ENCODE results near the gene NOTUM. TPM values are rescaled to one million over a fixed set of nuclear protein-coding genes. Genes with fewer than 3 reads are reported as not detected.

The NOTUM gene
- total and polyA plus RNA-seq, 2 experiments from 2014 or later, result 0.29 to 1.6 TPM

DNA sequence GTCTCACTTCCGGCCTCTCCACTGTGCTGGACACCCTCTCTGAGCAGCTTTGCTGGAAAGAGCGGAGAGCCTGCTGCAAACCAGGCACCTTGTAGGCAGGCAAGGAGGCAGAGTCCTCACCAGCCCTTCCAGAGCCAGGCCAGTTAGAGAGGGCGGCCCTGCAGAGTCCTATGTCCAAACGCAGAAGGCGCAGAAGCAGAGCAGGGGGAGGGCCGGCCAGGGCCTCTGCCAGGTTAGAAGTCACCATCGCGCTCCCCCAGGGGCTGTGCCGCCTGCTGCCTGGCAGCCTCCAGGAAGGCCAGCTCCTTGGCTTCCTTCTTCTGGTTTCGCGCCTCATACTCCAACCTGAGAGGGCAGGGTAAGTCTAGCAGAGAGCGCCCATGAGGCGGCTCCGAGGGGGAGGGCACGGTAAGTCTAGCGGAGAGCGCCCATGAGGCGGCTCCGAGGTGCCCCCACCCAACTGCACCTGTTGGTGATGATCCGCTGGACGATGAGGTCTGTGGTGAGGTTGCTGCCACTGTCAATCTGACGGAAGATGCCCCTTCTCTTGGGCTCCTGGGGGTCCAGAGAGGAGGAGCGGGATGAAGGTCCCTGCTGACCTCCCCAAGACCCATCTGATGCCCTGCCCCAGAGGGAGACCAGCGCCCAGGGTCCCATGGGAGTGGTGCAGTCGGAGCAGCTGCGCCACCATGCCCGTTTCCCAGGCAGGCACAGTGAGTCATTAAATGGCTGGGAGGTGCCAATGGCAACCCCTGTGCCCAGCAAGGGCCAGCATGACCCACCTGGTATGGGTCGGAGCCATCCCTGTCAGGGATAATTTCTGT is 56.2 kb downstream of the NOTUM start (continued):
- TF ChIP-seq, protein P1, sequence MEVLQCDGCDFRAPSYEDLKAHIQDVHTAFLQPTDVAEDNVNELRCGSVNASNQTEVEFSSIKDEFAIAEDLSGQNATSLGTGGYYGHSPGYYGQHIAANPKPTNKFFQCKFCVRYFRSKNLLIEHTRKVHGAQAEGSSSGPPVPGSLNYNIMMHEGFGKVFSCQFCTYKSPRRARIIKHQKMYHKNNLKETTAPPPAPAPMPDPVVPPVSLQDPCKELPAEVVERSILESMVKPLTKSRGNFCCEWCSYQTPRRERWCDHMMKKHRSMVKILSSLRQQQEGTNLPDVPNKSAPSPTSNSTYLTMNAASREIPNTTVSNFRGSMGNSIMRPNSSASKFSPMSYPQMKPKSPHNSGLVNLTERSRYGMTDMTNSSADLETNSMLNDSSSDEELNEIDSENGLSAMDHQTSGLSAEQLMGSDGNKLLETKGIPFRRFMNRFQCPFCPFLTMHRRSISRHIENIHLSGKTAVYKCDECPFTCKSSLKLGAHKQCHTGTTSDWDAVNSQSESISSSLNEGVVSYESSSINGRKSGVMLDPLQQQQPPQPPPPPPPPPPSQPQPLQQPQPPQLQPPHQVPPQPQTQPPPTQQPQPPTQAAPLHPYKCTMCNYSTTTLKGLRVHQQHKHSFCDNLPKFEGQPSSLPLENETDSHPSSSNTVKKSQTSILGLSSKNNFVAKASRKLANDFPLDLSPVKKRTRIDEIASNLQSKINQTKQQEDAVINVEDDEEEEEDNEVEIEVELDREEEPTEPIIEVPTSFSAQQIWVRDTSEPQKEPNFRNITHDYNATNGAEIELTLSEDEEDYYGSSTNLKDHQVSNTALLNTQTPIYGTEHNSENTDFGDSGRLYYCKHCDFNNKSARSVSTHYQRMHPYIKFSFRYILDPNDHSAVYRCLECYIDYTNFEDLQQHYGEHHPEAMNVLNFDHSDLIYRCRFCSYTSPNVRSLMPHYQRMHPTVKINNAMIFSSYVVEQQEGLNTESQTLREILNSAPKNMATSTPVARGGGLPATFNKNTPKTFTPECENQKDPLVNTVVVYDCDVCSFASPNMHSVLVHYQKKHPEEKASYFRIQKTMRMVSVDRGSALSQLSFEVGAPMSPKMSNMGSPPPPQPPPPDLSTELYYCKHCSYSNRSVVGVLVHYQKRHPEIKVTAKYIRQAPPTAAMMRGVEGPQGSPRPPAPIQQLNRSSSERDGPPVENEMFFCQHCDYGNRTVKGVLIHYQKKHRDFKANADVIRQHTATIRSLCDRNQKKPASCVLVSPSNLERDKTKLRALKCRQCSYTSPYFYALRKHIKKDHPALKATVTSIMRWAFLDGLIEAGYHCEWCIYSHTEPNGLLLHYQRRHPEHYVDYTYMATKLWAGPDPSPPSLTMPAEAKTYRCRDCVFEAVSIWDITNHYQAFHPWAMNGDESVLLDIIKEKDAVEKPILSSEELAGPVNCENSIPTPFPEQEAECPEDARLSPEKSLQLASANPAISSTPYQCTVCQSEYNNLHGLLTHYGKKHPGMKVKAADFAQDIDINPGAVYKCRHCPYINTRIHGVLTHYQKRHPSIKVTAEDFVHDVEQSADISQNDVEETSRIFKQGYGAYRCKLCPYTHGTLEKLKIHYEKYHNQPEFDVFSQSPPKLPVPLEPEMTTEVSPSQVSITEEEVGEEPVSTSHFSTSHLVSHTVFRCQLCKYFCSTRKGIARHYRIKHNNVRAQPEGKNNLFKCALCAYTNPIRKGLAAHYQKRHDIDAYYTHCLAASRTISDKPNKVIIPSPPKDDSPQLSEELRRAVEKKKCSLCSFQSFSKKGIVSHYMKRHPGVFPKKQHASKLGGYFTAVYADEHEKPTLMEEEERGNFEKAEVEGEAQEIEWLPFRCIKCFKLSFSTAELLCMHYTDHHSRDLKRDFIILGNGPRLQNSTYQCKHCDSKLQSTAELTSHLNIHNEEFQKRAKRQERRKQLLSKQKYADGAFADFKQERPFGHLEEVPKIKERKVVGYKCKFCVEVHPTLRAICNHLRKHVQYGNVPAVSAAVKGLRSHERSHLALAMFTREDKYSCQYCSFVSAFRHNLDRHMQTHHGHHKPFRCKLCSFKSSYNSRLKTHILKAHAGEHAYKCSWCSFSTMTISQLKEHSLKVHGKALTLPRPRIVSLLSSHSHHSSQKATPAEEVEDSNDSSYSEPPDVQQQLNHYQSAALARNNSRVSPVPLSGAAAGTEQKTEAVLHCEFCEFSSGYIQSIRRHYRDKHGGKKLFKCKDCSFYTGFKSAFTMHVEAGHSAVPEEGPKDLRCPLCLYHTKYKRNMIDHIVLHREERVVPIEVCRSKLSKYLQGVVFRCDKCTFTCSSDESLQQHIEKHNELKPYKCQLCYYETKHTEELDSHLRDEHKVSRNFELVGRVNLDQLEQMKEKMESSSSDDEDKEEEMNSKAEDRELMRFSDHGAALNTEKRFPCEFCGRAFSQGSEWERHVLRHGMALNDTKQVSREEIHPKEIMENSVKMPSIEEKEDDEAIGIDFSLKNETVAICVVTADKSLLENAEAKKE (CRISPR knock-in tag; IDR thresholded peaks at IDR 0.05), result no peak
- TF ChIP-seq EZH2phosphoT487 (IDR thresholded peaks at IDR 0.05; ENCODE audit: unreplicated experiment), result no peak
- no peak for TF ChIP-seq CREB1 (CRISPR knock-in tag; IDR thresholded peaks at IDR 0.05; ENCODE audit: low read depth)
- TF ChIP-seq CTCF (conservative IDR thresholded peaks at IDR 0.05; ENCODE audit: low read depth in 2 of 2), result no peak
- TF ChIP-seq, protein P2, sequence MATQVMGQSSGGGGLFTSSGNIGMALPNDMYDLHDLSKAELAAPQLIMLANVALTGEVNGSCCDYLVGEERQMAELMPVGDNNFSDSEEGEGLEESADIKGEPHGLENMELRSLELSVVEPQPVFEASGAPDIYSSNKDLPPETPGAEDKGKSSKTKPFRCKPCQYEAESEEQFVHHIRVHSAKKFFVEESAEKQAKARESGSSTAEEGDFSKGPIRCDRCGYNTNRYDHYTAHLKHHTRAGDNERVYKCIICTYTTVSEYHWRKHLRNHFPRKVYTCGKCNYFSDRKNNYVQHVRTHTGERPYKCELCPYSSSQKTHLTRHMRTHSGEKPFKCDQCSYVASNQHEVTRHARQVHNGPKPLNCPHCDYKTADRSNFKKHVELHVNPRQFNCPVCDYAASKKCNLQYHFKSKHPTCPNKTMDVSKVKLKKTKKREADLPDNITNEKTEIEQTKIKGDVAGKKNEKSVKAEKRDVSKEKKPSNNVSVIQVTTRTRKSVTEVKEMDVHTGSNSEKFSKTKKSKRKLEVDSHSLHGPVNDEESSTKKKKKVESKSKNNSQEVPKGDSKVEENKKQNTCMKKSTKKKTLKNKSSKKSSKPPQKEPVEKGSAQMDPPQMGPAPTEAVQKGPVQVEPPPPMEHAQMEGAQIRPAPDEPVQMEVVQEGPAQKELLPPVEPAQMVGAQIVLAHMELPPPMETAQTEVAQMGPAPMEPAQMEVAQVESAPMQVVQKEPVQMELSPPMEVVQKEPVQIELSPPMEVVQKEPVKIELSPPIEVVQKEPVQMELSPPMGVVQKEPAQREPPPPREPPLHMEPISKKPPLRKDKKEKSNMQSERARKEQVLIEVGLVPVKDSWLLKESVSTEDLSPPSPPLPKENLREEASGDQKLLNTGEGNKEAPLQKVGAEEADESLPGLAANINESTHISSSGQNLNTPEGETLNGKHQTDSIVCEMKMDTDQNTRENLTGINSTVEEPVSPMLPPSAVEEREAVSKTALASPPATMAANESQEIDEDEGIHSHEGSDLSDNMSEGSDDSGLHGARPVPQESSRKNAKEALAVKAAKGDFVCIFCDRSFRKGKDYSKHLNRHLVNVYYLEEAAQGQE (IDR thresholded peaks at IDR 0.05; ENCODE audit: unreplicated experiment), result no peak
- TF ChIP-seq ZNF331 (CRISPR knock-in tag; IDR thresholded peaks at IDR 0.05; ENCODE audit: low read depth), result no peak

All from GM23338 (cell line).